Activated CD8-positive, alpha-beta memory T cell treated with anti-CD3 and anti-CD28 coated beads, Interleukin-2, amount 10 ng/mL, durations not matched to agents 7 days and 5 days (primary cell): ENCODE data around the gene SBNO1. TPM values are rescaled to one million over a fixed set of nuclear protein-coding genes. Genes with fewer than 3 reads are reported as not detected.
A peak's percentile ranks its signal among the peaks of the same experiment; 100 is the strongest.

Experiments
- ATAC-seq: fragments of 150-1000 bp; cut with Tn5 transposase; one replicate; pipeline ENCODE4 v1.10.0; 2021; ENCODE audit warnings: moderate library complexity
- CTCF ChIA-PET: fragments of 350-600 bp; sonication (Branson Sonifier 250); formaldehyde crosslinking; loops from one replicate; lab custom pipeline; 2021; ENCODE audit warnings: antibody characterized with exemption; lab: Charles Lee
- DNase-seq: peaks from one replicate; pipeline ENCODE4 v3.0.0-alpha.2; 2020
- H3K27ac Mint-ChIP-seq: one replicate; pipeline ENCODE4 v1.8.0; 2021; ENCODE audit warnings: mild to moderate bottlenecking, mixed read lengths
- H3K27me3 Mint-ChIP-seq: one replicate; pipeline ENCODE4 v1.8.0; 2021; ENCODE audit warnings: mixed read lengths
- H3K36me3 Mint-ChIP-seq: one replicate; pipeline ENCODE4 v1.8.0; 2021; ENCODE audit warnings: mild to moderate bottlenecking, mixed read lengths
- H3K4me1 Mint-ChIP-seq: one replicate; pipeline ENCODE4 v1.8.0; 2021; ENCODE audit warnings: mixed read lengths
- H3K4me3 Mint-ChIP-seq: one replicate; pipeline ENCODE4 v1.8.0; 2021; ENCODE audit warnings: mild to moderate bottlenecking, moderate library complexity, mixed read lengths
- H3K9me3 Mint-ChIP-seq: one replicate; pipeline ENCODE4 v1.8.0; 2022; ENCODE audit warnings: low read depth, mixed read lengths
- total RNA-seq, 2 experiments: library from RNA; stranded (reverse); gene quantifications; one replicate each; pipeline ENCODE4 v1.2.3, GENCODE V29; 2021

SBNO1 gene
- total RNA-seq, 2 experiments from 2014 or later, result 35.7 to 45.3 TPM

- Mint-ChIP-seq H3K27ac (no peak overlapping the region), H3K36me3 (peaks cover 51% of the 10 kb centered on the region), H3K4me3 (no peak overlapping the region), H3K9me3 (no peaks in the 10 kb centered on the region), H3K27me3 (no peaks in the 10 kb centered on the region), H3K4me1 (no peaks in the 10 kb centered on the region)
- DNase-seq (no peak), ATAC-seq (no peak)
- CTCF ChIA-PET, result interaction anchor here (1.2 kb wide), 1 partner anchor 277 kb away, joined by 3 read pairs; no protein-coding TSS in a partner anchor
Measured at GRCh38 chr12:123305136-123305535, 59.5 kb downstream of the SBNO1 start.

- Mint-ChIP-seq H3K27me3 (no peaks in the 10 kb centered on the region), H3K4me1 (no peaks in the 10 kb centered on the region), H3K27ac (no peak overlapping the region), H3K9me3 (no peaks in the 10 kb centered on the region), H3K4me3 (no peak overlapping the region), H3K36me3 (peaks cover 25% of the 10 kb centered on the region)
- CTCF ChIA-PET, result interaction anchor here (1.5 kb wide), 1 partner anchor 70 kb away, joined by 3 read pairs; no protein-coding TSS in a partner anchor
- ATAC-seq (no peak), DNase-seq (no peak)
Measured at GRCh38 chr12:123293178-123293760, 71.4 kb downstream of the SBNO1 start.

DNA sequence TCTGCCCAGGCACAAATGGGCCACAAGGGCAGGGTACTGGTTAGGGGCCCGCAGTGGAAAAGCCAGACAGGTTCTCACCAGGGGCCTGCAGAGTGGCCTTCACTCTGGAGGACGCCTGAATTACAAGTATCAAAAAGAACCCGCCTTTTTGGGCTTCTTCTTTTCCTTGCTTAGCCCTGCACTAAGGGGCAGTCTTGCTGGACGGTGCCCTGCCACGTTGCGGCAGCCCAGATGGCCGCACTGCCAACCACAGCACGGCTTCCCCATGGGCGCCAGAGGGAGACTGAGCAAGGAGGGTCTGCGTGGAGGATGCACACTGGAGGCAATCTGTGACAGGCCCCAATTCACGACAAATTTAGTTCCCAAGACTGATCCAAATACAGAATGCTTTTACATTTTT is 74.7 kb downstream of the SBNO1 start:
- H3K4me1 Mint-ChIP-seq, result no peaks in the 10 kb centered on the region
- DNase-seq, result no peak
- peaks cover 13% of the 10 kb centered on the region for H3K36me3 Mint-ChIP-seq
- no peaks in the 10 kb centered on the region for H3K27me3 Mint-ChIP-seq
- no peak for ATAC-seq
- no peaks in the 10 kb centered on the region for H3K9me3 Mint-ChIP-seq
- CTCF ChIA-PET, result no interaction called here
- H3K4me3 Mint-ChIP-seq, result no peak overlapping the region
- no peak overlapping the region for H3K27ac Mint-ChIP-seq

GRCh38 chr12:123288751-123289346 is 75.8 kb downstream of the SBNO1 start:
- H3K4me1 Mint-ChIP-seq, result no peaks in the 10 kb centered on the region
- no peaks in the 10 kb centered on the region for H3K9me3 Mint-ChIP-seq
- DNase-seq (no peak), ATAC-seq (no peak)
- no peaks in the 10 kb centered on the region for H3K27me3 Mint-ChIP-seq
- H3K27ac Mint-ChIP-seq, result no peak overlapping the region
- H3K4me3 Mint-ChIP-seq, result no peak overlapping the region
- CTCF ChIA-PET, result no interaction called here
- peaks cover 7% of the 10 kb centered on the region for H3K36me3 Mint-ChIP-seq

GRCh38 chr12:123286652-123287373 is 77.8 kb downstream of the SBNO1 start:
- peaks cover 3% of the 10 kb centered on the region for H3K36me3 Mint-ChIP-seq
- no peaks in the 10 kb centered on the region for H3K9me3 Mint-ChIP-seq
- H3K4me1 Mint-ChIP-seq, result no peaks in the 10 kb centered on the region
- DNase-seq, result no peak
- no peak overlapping the region for H3K4me3 Mint-ChIP-seq
- no peak overlapping the region for H3K27ac Mint-ChIP-seq
- H3K27me3 Mint-ChIP-seq, result no peaks in the 10 kb centered on the region
- no peak for ATAC-seq
- CTCF ChIA-PET, result interaction anchor here (0.7 to 1.1 kb wide), 3 partner anchors 17 to 295 kb away, joined by 3 read pairs; no protein-coding TSS in a partner anchor

DNA sequence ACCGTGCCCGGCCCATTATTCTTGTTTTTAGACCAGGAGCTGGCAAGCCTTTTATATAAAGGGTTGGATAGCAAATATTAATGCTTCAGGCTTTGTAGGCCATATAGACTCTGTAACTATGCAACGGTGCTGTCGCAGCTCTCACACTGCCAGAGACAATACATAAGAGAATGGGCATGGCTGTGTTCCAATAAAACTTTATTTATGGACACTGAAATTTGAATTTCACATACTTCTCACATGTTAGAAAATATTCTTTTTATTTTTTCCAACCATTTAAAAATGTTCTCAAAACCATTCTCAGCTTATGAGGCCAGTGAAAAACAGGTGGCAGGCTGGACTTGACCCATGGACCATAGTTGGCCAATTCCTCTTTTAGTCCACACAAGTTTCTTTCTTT is 80.0 kb downstream of the SBNO1 start:
- DNase-seq (no peak), ATAC-seq (no peak)
- CTCF ChIA-PET, result interaction anchor here (1.1 kb wide), 1 partner anchor 20 kb away, joined by 4 read pairs; no protein-coding TSS in a partner anchor

DNA sequence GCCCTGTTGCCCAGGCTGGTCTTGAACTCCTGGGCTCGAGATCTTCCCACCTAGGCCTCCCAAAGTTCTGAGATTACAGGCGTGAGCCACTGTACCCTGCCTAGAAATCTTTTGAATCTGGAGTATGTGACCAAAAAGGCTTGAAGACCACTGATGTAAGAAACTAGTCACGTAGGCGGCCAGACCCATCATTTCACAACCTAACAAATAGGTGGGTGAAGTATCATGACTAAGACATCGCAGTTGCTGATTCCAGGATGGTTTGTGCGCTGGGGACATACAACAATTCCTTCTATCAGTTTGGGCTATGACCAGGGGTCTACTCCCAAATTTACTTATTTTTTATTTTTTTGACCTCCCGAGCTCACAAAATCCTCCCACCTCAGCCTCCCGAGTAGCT is 81.2 kb downstream of the SBNO1 start:
- CTCF ChIA-PET, result interaction anchor here (0.8 to 1.1 kb wide), 2 partner anchors 240 to 298 kb away, joined by 3 read pairs; no protein-coding TSS in a partner anchor
- Mint-ChIP-seq H3K27ac (no peak overlapping the region), H3K36me3 (no peaks in the 10 kb centered on the region), H3K9me3 (no peaks in the 10 kb centered on the region), H3K27me3 (no peaks in the 10 kb centered on the region), H3K4me3 (no peak overlapping the region), H3K4me1 (peaks cover under 1% of the 10 kb centered on the region)
- ATAC-seq, result no peak
- no peak for DNase-seq

More for the DNA sequence above, 80.0 kb downstream of the SBNO1 start:
- Mint-ChIP-seq H3K27me3 (no peaks in the 10 kb centered on the region), H3K4me3 (no peak overlapping the region), H3K27ac (no peak overlapping the region), H3K9me3 (no peaks in the 10 kb centered on the region), H3K36me3 (peaks cover 2% of the 10 kb centered on the region), H3K4me1 (no peaks in the 10 kb centered on the region)

GRCh38 chr12:123282111-123282510 is 82.5 kb downstream of the SBNO1 start:
- no peaks in the 10 kb centered on the region for H3K36me3 Mint-ChIP-seq
- no peak overlapping the region for H3K4me3 Mint-ChIP-seq
- no peaks in the 10 kb centered on the region for H3K9me3 Mint-ChIP-seq
- peaks cover 6% of the 10 kb centered on the region for H3K4me1 Mint-ChIP-seq
- DNase-seq (no peak), ATAC-seq (no peak)
- no peak overlapping the region for H3K27ac Mint-ChIP-seq
- CTCF ChIA-PET, result no interaction called here
- no peaks in the 10 kb centered on the region for H3K27me3 Mint-ChIP-seq

- Mint-ChIP-seq H3K4me1 (peaks cover 6% of the 10 kb centered on the region), H3K27ac (no peak overlapping the region), H3K36me3 (no peaks in the 10 kb centered on the region), H3K9me3 (no peaks in the 10 kb centered on the region), H3K4me3 (no peak overlapping the region), H3K27me3 (no peaks in the 10 kb centered on the region)
- DNase-seq, result no peak
- CTCF ChIA-PET, result no interaction called here
- ATAC-seq, result no peak
Measured at GRCh38 chr12:123280971-123281370, 83.7 kb downstream of the SBNO1 start.

- Mint-ChIP-seq H3K27me3 (no peaks in the 10 kb centered on the region), H3K9me3 (no peaks in the 10 kb centered on the region), H3K36me3 (no peaks in the 10 kb centered on the region), H3K27ac (peak overlapping the region; percentile 73), H3K4me1 (peaks cover 6% of the 10 kb centered on the region), H3K4me3 (peak overlapping the region; percentile 7)
- CTCF ChIA-PET, result no interaction called here
- ATAC-seq (peak; percentile 68), DNase-seq (no peak)
Measured at GRCh38 chr12:123278101-123278627, 86.5 kb downstream of the SBNO1 start.

DNA sequence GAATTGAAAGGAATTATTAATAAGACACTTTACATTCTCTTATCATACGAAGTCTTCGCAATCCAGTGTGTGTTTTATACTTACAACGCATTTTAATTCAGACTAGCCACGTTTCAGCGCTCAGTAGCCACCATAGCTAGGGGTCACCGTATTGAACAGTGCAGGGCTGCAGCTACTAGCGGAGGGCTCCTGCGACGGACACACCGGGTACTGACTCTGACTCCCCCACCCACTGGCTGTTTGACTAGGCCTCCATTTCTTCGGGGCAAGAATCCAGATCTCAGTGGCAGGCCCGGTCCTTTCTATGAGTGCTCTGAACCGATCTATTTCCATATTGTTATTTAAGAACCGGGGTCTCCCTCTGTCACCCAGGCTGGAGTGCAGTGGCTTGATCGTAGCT is 91.5 kb downstream of the SBNO1 start:
- no peak for DNase-seq
- Mint-ChIP-seq H3K36me3 (no peaks in the 10 kb centered on the region), H3K27me3 (no peaks in the 10 kb centered on the region), H3K9me3 (no peaks in the 10 kb centered on the region), H3K4me1 (peaks cover 21% of the 10 kb centered on the region), H3K4me3 (no peak overlapping the region), H3K27ac (no peak overlapping the region)
- CTCF ChIA-PET, result no interaction called here
- no peak for ATAC-seq

GRCh38 chr12:123271001-123271668 is 93.5 kb downstream of the SBNO1 start:
- CTCF ChIA-PET, result interaction anchor here (1.1 to 2.1 kb wide), 2 partner anchors 94 to 349 kb away, joined by 5 to 11 read pairs; partner anchors contain the start of gene SBNO1

More at GRCh38 chr12:123271001-123271668, 93.5 kb downstream of the SBNO1 start:
- Mint-ChIP-seq H3K27me3 (no peaks in the 10 kb centered on the region), H3K4me1 (peaks cover 18% of the 10 kb centered on the region), H3K4me3 (peak overlapping the region; percentile 78), H3K9me3 (no peaks in the 10 kb centered on the region), H3K27ac (no peak overlapping the region), H3K36me3 (no peaks in the 10 kb centered on the region)
- ATAC-seq (peak; percentile 86), DNase-seq (peak; percentile 84)
